LNCAP (cell line): ENCODE results near the gene APCDD1L.

Experiments
- TF ChIP-seq, protein P1 (sequence below): fragments of 450-650 bp; IDR thresholded peaks from 2 replicates; pipeline ENCODE4 v1.5.1; 2017; ENCODE audit warnings: mild to moderate bottlenecking

APCDD1L gene

DNA sequence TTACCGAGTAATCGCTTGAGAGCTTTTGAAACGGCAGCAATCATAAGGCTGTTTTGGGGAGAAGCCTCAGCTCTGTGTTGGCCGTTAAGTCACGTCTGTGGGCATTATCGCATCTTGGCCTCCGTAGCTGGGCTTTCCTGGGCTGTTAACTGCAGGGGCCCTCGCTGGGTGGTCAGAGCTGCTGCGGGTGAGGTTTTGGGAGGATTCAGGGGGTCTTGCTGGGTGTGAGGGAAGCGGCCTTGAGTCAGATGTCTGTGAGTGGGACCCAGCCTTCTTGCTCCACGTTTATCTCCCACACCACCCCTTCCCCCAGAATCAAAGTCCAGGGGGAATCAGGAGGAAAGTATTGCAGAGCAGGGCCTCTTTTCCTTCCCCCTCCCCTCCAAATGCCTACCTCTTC is 3.2 kb upstream of the APCDD1L start:
- TF ChIP-seq, protein P1, sequence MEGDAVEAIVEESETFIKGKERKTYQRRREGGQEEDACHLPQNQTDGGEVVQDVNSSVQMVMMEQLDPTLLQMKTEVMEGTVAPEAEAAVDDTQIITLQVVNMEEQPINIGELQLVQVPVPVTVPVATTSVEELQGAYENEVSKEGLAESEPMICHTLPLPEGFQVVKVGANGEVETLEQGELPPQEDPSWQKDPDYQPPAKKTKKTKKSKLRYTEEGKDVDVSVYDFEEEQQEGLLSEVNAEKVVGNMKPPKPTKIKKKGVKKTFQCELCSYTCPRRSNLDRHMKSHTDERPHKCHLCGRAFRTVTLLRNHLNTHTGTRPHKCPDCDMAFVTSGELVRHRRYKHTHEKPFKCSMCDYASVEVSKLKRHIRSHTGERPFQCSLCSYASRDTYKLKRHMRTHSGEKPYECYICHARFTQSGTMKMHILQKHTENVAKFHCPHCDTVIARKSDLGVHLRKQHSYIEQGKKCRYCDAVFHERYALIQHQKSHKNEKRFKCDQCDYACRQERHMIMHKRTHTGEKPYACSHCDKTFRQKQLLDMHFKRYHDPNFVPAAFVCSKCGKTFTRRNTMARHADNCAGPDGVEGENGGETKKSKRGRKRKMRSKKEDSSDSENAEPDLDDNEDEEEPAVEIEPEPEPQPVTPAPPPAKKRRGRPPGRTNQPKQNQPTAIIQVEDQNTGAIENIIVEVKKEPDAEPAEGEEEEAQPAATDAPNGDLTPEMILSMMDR, result no peak

DNA sequence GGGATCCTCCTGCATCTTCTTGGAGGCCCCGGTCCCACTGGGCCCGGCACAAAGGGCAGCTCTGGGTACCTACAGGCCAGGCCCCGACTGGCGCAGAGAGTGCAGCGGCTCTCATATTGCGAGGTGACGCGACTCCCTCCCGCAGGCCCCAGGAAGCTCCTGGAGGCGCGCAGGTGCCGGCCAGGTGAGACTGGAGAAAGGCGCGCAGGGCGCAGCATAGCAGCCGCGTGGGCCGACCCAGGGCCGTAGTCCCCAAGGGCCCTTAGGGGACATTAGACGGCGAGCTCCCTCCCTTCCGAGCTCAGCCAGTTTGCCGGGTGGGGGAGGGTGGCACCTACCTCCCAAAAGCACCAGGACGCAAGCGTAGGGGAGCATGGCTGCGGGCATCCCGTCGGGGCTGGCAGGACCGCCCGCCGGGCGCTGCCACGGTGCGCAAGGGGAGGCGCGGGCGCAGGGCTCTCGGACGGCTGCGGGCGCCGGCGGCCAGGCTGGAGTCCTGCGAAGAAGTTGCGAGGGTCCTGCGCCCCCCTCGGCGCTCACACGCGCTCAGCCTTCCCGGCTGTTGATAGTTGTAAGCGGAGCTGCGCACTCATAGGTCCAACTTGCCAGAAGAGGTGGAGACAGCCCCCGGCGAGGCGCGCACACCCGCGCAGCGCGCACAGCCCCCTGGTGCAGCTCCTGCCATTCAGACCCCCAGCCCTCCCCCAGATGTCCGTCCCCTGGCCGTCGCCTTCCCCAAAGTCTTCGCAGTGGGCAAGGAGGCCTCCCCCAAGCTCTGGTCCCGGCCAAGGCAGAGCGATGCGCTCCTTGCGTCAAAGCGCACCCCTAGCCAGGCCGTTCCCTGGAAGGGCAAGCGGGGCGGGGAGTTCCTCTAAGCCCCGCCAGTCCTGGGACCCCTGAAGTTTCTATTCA is 622 bp downstream of the APCDD1L start:
- TF ChIP-seq, protein P1, result no peak

DNA sequence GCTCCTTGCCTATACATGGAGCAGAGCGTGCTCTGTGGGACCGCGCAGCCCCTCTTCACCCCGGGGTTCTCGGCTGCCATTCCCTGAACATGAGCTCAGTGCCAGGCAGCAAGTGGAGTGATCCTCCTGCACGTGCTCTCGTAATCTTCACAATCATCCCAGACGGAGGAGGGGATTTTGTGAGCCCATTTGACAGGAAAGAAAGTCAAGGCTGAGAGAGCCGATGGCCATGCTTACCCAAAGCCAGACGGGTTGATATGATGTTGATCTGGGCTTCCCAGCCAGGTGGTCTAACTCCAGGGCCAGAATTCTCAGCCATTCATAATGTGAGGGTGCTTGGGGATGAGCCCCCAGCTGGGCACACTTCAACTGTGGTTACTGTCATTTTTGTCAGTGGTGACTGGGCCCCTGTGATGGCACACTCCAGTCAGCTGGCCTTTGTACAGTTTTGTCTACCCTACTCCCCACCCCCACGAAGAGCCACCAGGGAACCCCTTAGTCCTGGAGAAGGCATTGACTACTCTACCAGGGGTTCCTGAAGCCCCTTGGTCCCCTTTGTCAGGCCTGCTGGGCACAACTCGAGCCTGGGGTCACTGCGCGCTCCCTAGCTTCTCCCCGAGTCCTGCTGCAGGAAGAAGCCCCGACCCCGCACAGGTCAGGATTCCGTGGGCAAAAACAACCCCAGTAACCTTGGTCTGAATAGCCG is 1.5 kb downstream of the APCDD1L start:
- TF ChIP-seq, protein P1, result no peak

DNA sequence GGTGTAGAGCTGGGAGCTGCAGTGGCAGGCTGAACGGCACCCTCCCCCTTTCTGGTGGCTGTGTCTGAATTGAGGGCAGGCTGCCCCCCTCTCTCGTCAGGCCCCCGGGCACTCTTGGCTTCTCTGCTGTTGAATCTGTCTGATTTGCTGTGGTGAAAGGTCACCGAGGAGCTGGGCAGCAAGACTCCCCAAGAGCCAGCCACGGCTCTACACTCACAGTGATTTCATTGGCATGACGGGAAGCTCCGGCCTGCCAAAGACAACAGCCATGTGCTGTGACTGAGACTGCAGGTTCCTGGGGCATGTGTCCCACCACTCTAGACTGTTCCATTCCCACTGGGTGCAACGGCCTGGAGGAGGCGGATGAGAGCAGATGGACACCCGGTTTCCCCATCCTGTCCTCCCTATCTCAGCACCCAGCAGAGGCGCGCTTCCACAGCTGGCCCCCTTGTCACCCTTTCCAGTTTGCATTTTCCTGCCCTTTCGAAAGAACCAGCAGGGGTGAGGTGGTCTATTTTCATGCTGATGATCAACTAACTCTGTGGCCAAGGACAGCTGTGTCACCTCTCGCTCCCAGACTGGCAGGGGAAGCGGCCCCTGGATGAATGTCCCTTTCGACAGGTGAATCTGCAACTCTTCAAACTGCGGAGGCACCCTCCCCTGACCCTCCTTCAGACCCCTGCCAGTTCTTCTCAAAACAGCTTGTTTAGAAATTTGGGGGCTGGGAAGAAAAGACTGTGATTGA is 2.2 kb downstream of the APCDD1L start:
- TF ChIP-seq, protein P1, result no peak

DNA sequence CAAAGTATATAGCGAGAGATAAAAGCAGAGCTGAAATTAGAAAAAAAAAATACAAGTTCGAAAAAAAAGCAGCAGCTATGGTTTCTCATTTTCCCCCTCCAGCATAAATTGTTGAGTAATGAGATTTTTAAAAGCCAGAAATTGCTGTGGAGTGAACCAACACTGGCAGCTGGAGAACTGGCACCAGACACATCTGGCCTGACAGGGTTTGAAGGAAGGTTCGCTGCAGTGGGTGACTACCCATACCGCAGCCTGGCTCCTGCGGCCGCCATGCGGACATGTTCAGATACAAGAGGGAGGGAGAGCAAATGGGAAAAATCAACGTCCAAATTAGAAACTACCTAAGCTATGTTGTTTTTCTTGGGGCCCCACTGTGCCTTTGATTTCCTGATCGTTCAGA is 3.3 kb downstream of the APCDD1L start:
- TF ChIP-seq, protein P1, result no peak

DNA sequence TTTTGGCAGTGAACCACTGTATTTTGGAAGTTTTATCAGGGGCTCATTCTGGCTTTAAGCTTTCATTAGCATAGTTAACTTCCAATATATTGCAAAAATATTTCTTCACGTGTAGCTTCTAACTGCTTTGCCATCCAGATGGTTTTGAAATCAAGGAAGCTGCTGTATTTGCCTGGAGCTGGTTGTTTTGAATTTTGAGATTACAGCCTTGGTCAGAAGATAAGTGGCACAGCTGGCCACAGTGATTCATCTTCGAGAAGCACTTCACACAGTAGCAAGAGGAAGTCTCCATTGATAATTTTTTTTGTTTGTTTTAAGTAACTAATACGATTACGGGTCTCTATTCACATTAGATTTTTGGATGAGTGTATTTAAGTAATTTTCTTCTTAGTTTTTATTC is 3.8 kb downstream of the APCDD1L start:
- TF ChIP-seq, protein P1, result no peak

DNA sequence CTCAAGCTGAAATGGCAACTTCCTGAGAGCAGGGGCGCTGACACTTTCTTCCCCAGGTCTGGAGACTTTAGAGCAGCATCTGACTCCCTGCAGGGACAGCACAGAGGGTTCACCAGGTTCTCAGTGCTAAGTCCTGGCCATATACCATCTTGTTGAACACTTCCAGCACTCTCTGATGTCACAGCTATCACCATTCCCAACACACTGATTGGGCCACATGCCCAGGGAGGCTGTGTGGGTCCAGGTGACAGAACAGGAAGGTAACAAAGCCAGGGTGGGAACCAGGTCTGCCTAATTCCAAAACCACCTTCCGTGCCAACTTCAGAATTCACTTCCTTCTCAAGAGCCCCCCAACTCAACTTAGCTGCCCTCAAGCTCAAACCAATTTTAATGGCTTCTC is 4.3 kb downstream of the APCDD1L start:
- TF ChIP-seq, protein P1, result no peak
